T-helper 2 cell treated with Interferon-gamma antibody and Interleukin-4, amounts not matched to agents 100 ng/mL and 5 ng/mL, for 36 hours (primary cell): ENCODE data around the gene HMGB3. TPM values are rescaled to one million over a fixed set of nuclear protein-coding genes. Genes with fewer than 3 reads are reported as not detected.

Experiments used
- total RNA-seq: library from RNA; stranded (reverse); gene quantifications from 2 replicates; pipeline ENCODE4 v1.2.3, GENCODE V29; 2022

Gene HMGB3
- total RNA-seq, 1 donor from 2014 or later: 49.6 TPM

Other genes starting within 250 kb of the HMGB3 start
- gene CD99L2, start 84.7 kb upstream of the HMGB3 start, total RNA-seq: 13.0 and 13.4 TPM in 2 replicates
- gene GPR50, start 193.2 kb downstream of the HMGB3 start, total RNA-seq: not detected in 2 replicates